HFFc6 (cell line): Measurements from ENCODE around the gene TCHHL1. TPM values are rescaled to one million over a fixed set of nuclear protein-coding genes. Genes with fewer than 3 reads are reported as not detected.

Source experiments
- DNase-seq: peaks from one replicate; pipeline ENCODE4 v3.0.0-alpha.2; 2018
- H3K27ac Mint-ChIP-seq: 2 replicates; pipeline ENCODE4 v1.8.0; 2020; ENCODE audit warnings: mild to moderate bottlenecking, mixed read lengths
- H3K27me3 Mint-ChIP-seq: 2 replicates; pipeline ENCODE4 v1.8.0; 2021; ENCODE audit warnings: mild to moderate bottlenecking, moderate library complexity, mixed read lengths; ENCODE audit not compliant: insufficient read depth
- H3K36me3 Mint-ChIP-seq: 2 replicates; pipeline ENCODE4 v1.8.0; 2021; ENCODE audit warnings: low read depth, mixed read lengths
- H3K4me1 Mint-ChIP-seq: 2 replicates; pipeline ENCODE4 v1.8.0; 2020; ENCODE audit warnings: low read depth, mixed read lengths
- H3K4me3 Mint-ChIP-seq: 2 replicates; pipeline ENCODE4 v1.8.0; 2020; ENCODE audit warnings: mild to moderate bottlenecking, moderate library complexity, mixed read lengths
- H3K9me3 Mint-ChIP-seq: 2 replicates; pipeline ENCODE4 v1.8.0; 2020; ENCODE audit warnings: mild to moderate bottlenecking, mixed read lengths
- total RNA-seq, 6 experiments: library from RNA; stranded (reverse); fragmentation: NEBNext Ultra II Directional; extraction: Animal tissue kit (Norgen Biotek cat#: 25700); gene quantifications; 2 replicates in 1 of 6; 3 replicates in 5 of 6; pipeline ENCODE4 v1.2.3, GENCODE V29; 2021
- TF ChIP-seq, protein P1 (sequence below): fragments of 200-600 bp; sonication (generic); IDR thresholded peaks from 2 replicates; pipeline ENCODE4 v1.5.0; 2021; ENCODE audit warnings: antibody characterized with exemption, mild to moderate bottlenecking

TCHHL1 gene
- total RNA-seq, 6 experiments from 2014 or later: not detected

DNA sequence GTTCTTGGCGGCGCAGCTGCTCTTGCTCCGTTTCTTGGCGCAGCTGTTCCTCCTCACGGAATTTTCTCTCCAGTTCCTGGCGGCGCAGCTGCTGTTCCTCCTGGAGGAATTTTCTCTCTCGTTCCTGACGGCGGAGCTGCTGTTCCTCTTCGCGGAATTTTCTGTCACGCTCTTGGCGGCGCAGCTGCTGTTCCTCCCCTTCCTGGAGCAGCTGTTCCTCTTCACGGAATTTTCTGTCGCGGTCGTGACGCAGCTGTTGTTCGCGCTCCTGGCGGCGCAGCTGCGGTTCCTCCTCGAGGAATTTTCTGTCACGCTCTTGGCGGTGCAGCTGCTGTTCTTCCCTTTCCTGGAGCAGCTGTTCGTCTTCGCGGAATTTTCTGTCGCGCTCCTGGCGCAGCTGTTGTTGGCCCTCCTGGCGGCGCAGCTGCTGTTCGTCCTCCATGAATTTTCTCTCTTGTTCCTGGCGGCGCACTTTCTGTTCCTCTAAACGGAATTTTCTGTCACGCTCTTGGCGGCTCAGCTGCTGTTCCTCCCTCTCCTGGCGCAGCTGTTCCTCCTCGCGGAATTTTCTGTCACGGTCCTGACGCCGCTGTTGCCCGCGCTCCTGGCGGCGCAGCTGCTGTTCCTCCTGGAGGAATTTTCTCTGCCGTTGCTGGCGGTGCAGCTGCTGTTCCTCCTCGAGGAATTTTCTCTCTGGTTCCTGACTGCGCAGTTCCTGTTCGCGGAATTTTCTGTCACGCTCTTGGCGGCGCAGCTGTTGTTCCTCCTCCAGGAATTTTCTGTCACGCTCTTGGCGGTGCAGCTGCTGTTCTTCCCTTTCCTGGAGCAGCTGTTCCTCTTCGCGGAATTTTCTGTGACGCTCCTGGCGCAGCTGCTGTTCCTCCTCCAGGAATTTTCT is 19.4 kb upstream of the TCHHL1 start:
- Mint-ChIP-seq H3K4me3 (no peak overlapping the region), H3K27ac (no peak overlapping the region), H3K27me3 (peaks cover 10% of the 10 kb centered on the region), H3K9me3 (peaks cover 12% of the 10 kb centered on the region), H3K36me3 (no peaks in the 10 kb centered on the region; the same call in 1 of the 2 replicates), H3K4me1 (no peaks in the 10 kb centered on the region)
- peak; percentile 51 for DNase-seq
- TF ChIP-seq, protein P1, sequence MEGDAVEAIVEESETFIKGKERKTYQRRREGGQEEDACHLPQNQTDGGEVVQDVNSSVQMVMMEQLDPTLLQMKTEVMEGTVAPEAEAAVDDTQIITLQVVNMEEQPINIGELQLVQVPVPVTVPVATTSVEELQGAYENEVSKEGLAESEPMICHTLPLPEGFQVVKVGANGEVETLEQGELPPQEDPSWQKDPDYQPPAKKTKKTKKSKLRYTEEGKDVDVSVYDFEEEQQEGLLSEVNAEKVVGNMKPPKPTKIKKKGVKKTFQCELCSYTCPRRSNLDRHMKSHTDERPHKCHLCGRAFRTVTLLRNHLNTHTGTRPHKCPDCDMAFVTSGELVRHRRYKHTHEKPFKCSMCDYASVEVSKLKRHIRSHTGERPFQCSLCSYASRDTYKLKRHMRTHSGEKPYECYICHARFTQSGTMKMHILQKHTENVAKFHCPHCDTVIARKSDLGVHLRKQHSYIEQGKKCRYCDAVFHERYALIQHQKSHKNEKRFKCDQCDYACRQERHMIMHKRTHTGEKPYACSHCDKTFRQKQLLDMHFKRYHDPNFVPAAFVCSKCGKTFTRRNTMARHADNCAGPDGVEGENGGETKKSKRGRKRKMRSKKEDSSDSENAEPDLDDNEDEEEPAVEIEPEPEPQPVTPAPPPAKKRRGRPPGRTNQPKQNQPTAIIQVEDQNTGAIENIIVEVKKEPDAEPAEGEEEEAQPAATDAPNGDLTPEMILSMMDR: no peak

DNA sequence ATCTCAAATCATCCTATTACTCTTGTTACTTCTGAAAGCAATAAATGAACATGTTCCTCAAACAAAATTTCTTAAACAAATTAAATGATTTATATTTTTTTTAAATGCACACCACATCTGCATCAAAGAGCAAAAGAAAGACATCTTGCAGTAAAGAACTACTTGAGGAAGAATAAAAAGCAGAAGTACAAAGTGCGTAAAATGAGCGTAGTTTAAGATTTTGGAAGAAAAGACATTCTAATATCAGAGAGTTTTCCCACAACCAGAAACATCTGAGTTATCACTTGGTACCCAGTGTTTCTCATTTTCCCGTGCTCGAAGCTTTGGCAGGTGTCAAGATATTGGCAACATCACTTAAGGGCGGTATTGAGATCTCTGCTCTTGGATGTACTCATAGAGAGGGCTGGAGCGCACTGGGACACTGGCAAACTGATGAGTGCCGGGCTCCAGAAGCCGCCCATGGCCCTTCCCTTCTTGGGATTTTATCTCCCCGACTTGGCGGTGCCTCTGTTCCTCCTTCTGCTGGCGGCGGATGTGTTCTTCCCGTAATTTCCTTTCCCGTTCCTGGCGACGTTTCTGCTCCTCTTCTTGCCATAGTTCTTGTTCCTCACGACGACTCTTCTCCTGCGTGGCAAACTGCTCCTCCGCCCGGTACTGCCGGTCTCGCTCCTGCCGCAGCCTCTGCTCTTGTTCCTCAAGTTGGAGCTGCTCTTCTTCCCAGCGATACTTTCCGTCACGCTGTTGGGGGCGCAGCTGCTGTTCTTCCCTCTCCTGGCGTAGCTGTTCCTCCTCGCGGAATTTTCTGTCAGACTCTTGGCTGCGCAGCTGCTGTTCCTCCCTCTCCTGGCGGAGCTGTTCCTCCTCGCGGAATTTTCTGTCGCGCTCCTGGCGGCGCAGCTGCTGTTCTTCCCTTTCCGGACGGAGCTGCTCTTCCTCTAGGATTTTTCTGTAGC is 18.4 kb upstream of the TCHHL1 start:
- Mint-ChIP-seq H3K4me1 (no peaks in the 10 kb centered on the region), H3K27ac (no peak overlapping the region), H3K9me3 (peaks cover 12% of the 10 kb centered on the region), H3K4me3 (no peak overlapping the region), H3K36me3 (no peaks in the 10 kb centered on the region; the same call in 1 of the 2 replicates), H3K27me3 (peaks cover 10% of the 10 kb centered on the region)
- TF ChIP-seq, protein P1: no peak
- no peak for DNase-seq

- Mint-ChIP-seq H3K4me3 (no peak overlapping the region), H3K27me3 (peaks cover 16% of the 10 kb centered on the region), H3K27ac (no peak overlapping the region), H3K4me1 (no peaks in the 10 kb centered on the region), H3K36me3 (no peaks in the 10 kb centered on the region; the same call in 1 of the 2 replicates), H3K9me3 (peaks cover 12% of the 10 kb centered on the region)
- no peak for DNase-seq
- TF ChIP-seq, protein P1: no peak
Measured at GRCh38 chr1:152104854-152105253, 16.0 kb upstream of the TCHHL1 start.

DNA sequence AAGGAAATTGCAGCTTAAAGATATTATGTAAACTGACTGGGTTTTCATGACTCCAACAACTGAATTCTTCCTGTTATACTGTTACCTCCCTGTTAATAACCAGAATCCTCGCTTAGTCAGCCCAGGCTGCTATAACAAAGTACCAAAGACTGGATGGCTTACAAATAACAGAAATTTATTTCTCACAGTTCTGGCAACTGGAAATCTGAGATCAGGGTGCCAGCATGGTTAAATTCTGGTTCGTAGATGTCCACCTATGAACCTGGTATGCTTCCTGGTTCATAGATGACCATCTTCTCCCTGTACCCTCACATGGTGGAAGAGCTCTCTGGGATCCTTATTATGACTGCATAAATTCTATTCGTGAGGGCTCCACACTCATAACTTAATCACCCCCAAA is 8.1 kb upstream of the TCHHL1 start:
- DNase-seq: no peak
- H3K4me3 Mint-ChIP-seq: no peak overlapping the region
- no peaks in the 10 kb centered on the region for H3K9me3 Mint-ChIP-seq

GRCh38 chr1:152086760-152087159 is 2.1 kb downstream of the TCHHL1 start:
- no peak for DNase-seq
- TF ChIP-seq, protein P1: no peak
- Mint-ChIP-seq H3K4me1 (no peaks in the 10 kb centered on the region), H3K27me3 (peaks cover 8% of the 10 kb centered on the region), H3K4me3 (no peak overlapping the region), H3K9me3 (no peaks in the 10 kb centered on the region), H3K27ac (no peak overlapping the region), H3K36me3 (no peaks in the 10 kb centered on the region)

More for the DNA sequence above, 8.1 kb upstream of the TCHHL1 start:
- Mint-ChIP-seq H3K27ac (no peak overlapping the region), H3K4me1 (no peaks in the 10 kb centered on the region), H3K36me3 (no peaks in the 10 kb centered on the region), H3K27me3 (peaks cover 15% of the 10 kb centered on the region)
- TF ChIP-seq, protein P1: no peak
